Tongue (tissue), 3 donors: ENCODE measurements around the gene GSTK1. TPM values are rescaled to one million over a fixed set of nuclear protein-coding genes. Genes with fewer than 3 reads are reported as not detected.
A peak's percentile ranks its signal among the peaks of the same experiment; 100 is the strongest.

ENCODE experiments used
- DNase-seq: peaks from one replicate; pipeline ENCODE4 v3.0.0-alpha.2; 2015
- small RNA-seq: library from RNA; depleted of rRNA; stranded (forward); fragments of <200 nt; gene quantifications from one replicate; pipeline ENCODE3, GENCODE V24; 2014; ENCODE audit warnings: low replicate concordance
- total RNA-seq: library from RNA; depleted of rRNA; stranded (reverse); fragments of >200 nt; gene quantifications from one replicate; pipeline ENCODE4 v1.2.3, GENCODE V29; 2014

Gene GSTK1
- total RNA-seq, 1 donor from 2014 or later = 95.8 TPM

GRCh38 chr7:143299840-143300239, 36.6 kb downstream of the GSTK1 start:
- DNase-seq = peak; percentile 34

DNA sequence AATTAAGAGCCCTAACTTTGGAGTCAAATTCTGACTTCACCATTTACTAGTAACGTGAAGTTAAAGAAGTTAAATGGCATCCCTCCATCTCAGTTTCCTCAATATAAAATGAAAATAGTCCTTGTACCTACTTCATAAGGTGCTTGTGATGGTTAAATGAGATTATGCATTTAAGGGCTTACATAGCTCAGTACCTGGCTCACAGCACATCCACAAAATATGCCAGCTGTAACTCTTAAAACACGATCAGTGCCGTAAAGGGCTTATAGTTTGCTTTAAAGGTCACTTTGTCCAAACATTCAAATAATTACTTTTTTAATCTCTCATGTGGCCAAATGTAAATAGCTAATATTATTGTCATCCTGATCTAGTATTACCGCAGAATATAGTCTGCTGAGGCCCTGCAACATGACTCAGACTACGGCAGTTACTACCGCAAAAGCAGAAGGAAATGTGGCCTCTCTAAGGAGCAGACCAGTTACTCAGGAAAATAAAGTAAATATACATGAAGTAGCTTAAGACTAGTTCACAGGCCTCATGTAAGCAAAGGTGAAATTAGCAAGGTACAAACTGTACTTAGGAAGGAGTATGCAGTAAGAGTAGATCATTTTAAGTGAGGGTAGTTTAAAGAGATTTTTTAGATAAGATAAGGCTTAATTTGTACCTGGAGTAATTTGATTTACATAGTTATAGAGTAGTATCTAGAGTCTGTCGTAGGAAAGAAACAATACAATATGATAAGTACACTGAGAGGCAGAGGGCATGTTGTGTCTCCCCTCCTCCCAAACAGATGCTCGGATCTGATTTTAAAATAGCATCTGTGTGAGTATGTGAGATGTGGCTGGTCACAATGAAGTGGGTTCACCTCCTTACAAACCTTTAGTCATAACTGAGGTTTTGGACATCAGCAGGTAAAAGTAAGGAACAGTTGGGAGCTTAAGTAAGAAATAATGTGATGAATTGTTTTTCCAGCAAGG, 38.0 kb downstream of the GSTK1 start:
- DNase-seq = no peak

- no peak for DNase-seq
These were observed 40.5 kb downstream of the GSTK1 start for GRCh38 chr7:143303733-143304132.

GRCh38 chr7:143304938-143305337, 41.7 kb downstream of the GSTK1 start:
- DNase-seq = no peak

DNA sequence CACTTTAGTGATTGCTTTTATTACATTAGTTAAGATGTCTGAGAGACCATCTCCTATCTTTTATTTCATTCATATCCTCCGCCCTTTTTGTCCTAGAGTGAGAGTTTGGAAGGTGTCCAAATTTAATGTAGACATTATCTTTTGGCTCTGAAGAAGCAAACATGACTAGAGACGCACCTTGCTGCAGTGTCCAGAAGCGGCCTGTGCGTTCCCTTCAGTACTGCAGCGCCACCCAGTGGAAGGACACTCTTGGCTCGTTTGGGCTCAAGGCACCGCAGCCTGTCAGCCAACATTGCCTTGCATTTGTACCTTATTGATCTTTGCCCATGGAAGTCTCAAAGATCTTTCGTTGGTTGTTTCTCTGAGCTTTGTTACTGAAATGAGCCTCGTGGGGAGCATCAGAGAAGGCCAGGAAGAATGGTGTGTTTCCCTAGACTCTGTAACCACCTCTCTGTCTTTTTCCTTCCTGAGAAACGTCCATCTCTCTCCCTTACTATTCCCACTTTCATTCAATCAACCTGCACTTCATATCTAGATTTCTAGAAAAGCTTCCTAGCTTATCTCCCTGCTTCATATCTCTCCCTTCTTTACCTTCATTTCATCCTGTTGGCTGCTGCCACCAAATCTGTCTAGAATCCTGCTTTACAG, 42.3 kb downstream of the GSTK1 start:
- peak; percentile 55 for DNase-seq

- no peak for DNase-seq
These were observed 45.4 kb downstream of the GSTK1 start for GRCh38 chr7:143308632-143309031.

GRCh38 chr7:143314127-143314526, 50.9 kb downstream of the GSTK1 start:
- DNase-seq = no peak

- DNase-seq = peak; percentile 24
These were observed 52.5 kb downstream of the GSTK1 start, which contains the start of gene CLCN1 for GRCh38 chr7:143315776-143316175. TSS of gene CLCN1 (plus strand) at chr7:143316111. CDS start at chr7:143316213, 102 bp downstream.

GRCh38 chr7:143316492-143316891, 53.3 kb downstream of the GSTK1 start:
- no peak for DNase-seq

GRCh38 chr7:143318661-143319060, 55.4 kb downstream of the GSTK1 start:
- DNase-seq = peak; percentile 31

Small RNA genes within 50 kb of the gene (small RNA-seq; reads per million reads assigned to genes)
- not detected for gene AC073342.3
- gene RN7SL481P = not detected
- gene RN7SL535P = not detected

Other genes starting within 250 kb of the GSTK1 start
- gene OR9A2, start 236.3 kb upstream of the GSTK1 start, total RNA-seq = 0.41 TPM
- gene OR6V1, start 211.1 kb upstream of the GSTK1 start, total RNA-seq = not detected
- gene PIP, start 131.4 kb upstream of the GSTK1 start, total RNA-seq = 11.3 TPM
- gene TAS2R39, start 80.0 kb upstream of the GSTK1 start, total RNA-seq = not detected
- gene TAS2R40, start 41.4 kb upstream of the GSTK1 start, total RNA-seq = not detected
- gene TMEM139, start 21.5 kb downstream of the GSTK1 start, total RNA-seq = 0.51 TPM
- 27.0 TPM for gene CASP2, start 24.9 kb downstream of the GSTK1 start, total RNA-seq
- 3.1 TPM for gene CLCN1, start 52.7 kb downstream of the GSTK1 start, total RNA-seq
- 1.5 TPM for gene FAM131B, start 99.3 kb downstream of the GSTK1 start, total RNA-seq
- gene ZYX, start 117.9 kb downstream of the GSTK1 start, total RNA-seq = 33.7 TPM
- 12.5 TPM for gene EPHA1, start 145.4 kb downstream of the GSTK1 start, total RNA-seq
- gene TAS2R60, start 180.0 kb downstream of the GSTK1 start, total RNA-seq = not detected
- 0.31 TPM for gene TAS2R41, start 214.4 kb downstream of the GSTK1 start, total RNA-seq